Measurements from ENCODE around the gene RDH12. TPM values are rescaled to one million over a fixed set of nuclear protein-coding genes. Genes with fewer than 3 reads are reported as not detected.

Gene RDH12
- total RNA-seq (2022; extraction: Qiagen RNA extraction), result 0.08 to 0.11 TPM in 2 of 5 replicates, not detected in the others

GRCh38 chr14:67701492-67701891 lies at the start of gene RDH12:
Gene RDH12 (plus strand): TSS chr14:67701886. CDS start chr14:67722643, 20,757 bp downstream.

GRCh38 chr14:67674480-67675218 lies 27.0 kb upstream of the RDH12 start, which contains the start of gene VTI1B:
Gene VTI1B (minus strand): TSS chr14:67674632. CDS start chr14:67674489, 143 bp downstream.

GRCh38 chr14:67695394-67695949 lies 6.2 kb upstream of the RDH12 start, which contains the start of gene RDH11:
Gene RDH11 (minus strand): TSS chr14:67695764. CDS start chr14:67695703, 61 bp downstream.

Other genes with a start within 250 kb of the RDH12 start
- 0.13 to 0.24 TPM (median 0.21 TPM) in 5 replicates for gene TMEM229B, start 213.2 kb upstream of the RDH12 start, total RNA-seq (2022; extraction: Qiagen RNA extraction)
- gene PLEKHH1, start 168.6 kb upstream of the RDH12 start, total RNA-seq (2022; extraction: Qiagen RNA extraction), result 1.7 to 4.0 TPM (median 2.7 TPM) in 5 replicates
- gene PIGH, start 101.6 kb upstream of the RDH12 start, total RNA-seq (2022; extraction: Qiagen RNA extraction), result 14.8 to 19.4 TPM (median 17.3 TPM) in 5 replicates
- gene ARG2, start 82.0 kb upstream of the RDH12 start, total RNA-seq (2022; extraction: Qiagen RNA extraction), result 1.4 to 2.3 TPM (median 1.8 TPM) in 5 replicates
- 79.6 to 91.3 TPM (median 83.4 TPM) in 5 replicates for gene VTI1B, start 27.3 kb upstream of the RDH12 start, total RNA-seq (2022; extraction: Qiagen RNA extraction)
- gene RDH11, start 6.1 kb upstream of the RDH12 start, total RNA-seq (2022; extraction: Qiagen RNA extraction), result 50.2 to 55.1 TPM (median 52.9 TPM) in 5 replicates
- 4.4 to 6.7 TPM (median 6.0 TPM) in 5 replicates for gene ZFYVE26, start 114.7 kb downstream of the RDH12 start, total RNA-seq (2022; extraction: Qiagen RNA extraction)
- gene RAD51B, start 117.9 kb downstream of the RDH12 start, total RNA-seq (2022; extraction: Qiagen RNA extraction), result 4.1 to 4.8 TPM (median 4.4 TPM) in 5 replicates